SK-N-SH treated with all-trans-retinoic acid at 6 μM for 48 hours (cell line): ENCODE measurements around the gene KREMEN1.

Source experiments
- ARNTL ChIP-seq: fragments of 450-650 bp; formaldehyde crosslinking; IDR thresholded peaks from 2 replicates; pipeline ENCODE4 v1.5.0; 2020; ENCODE audit warnings: low read depth, mild to moderate bottlenecking, moderate library complexity, borderline replicate concordance
- ISL1 ChIP-seq: fragments of 250-450 bp; sonication (Bioruptor Pico); IDR thresholded peaks from 2 replicates; pipeline ENCODE4 v2.1.2; 2022; ENCODE audit warnings: mild to moderate bottlenecking, moderate library complexity
- RARB ChIP-seq: fragments of 250-450 bp; sonication (Bioruptor Pico); IDR thresholded peaks from 2 replicates; pipeline ENCODE4 v1.8.0; 2021; ENCODE audit warnings: mild to moderate bottlenecking, moderate library complexity
- ZFP3 ChIP-seq: fragments of 250-450 bp; sonication (Bioruptor Pico); IDR thresholded peaks from 2 replicates; pipeline ENCODE4 v1.5.0; 2020; ENCODE audit warnings: mild to moderate bottlenecking, moderate library complexity
- ZNF8 ChIP-seq: fragments of 450-650 bp; formaldehyde crosslinking; IDR thresholded peaks from 2 replicates; pipeline ENCODE4 v1.5.0; 2020; ENCODE audit warnings: mild to moderate bottlenecking, moderate library complexity
- TF ChIP-seq, protein P1 (sequence below): fragments of 250-450 bp; sonication (Bioruptor Pico); IDR thresholded peaks from 2 replicates; pipeline ENCODE4 v1.8.0; 2020; ENCODE audit warnings: mild to moderate bottlenecking, moderate library complexity, borderline replicate concordance

DNA sequence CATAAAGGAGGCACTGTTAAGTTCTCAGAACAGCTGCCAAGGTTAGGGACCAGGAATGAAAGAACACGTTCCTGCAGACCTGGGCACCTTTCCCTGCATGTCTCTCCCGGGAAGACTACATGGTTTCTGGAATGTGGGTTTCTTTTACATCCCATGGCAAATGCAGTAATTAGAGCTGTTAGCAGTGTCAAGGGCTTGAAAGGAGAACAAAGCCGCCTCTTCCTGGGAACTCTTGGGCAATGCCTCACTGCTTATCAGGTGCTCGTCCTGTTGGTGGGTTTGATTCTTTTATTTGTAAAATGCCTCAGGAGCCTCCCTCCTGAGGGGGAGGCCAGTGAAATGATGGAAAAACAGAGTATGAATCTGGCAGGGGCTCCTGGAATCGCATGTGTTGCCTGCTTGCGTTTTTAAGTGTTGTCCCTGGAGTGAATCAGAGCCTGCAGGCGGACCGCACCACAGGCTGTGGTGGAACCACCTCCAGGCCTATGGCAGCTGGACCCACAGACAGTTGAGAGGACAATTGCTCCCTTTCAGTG is 10.5 kb upstream of the KREMEN1 start:
- TF ChIP-seq ISL1 (CRISPR knock-in tag) (no peak), RARB (CRISPR knock-in tag) (no peak), ZFP3 (no peak), ZNF8 (CRISPR knock-in tag) (no peak), ARNTL (CRISPR knock-in tag) (no peak)
- TF ChIP-seq, protein P1, sequence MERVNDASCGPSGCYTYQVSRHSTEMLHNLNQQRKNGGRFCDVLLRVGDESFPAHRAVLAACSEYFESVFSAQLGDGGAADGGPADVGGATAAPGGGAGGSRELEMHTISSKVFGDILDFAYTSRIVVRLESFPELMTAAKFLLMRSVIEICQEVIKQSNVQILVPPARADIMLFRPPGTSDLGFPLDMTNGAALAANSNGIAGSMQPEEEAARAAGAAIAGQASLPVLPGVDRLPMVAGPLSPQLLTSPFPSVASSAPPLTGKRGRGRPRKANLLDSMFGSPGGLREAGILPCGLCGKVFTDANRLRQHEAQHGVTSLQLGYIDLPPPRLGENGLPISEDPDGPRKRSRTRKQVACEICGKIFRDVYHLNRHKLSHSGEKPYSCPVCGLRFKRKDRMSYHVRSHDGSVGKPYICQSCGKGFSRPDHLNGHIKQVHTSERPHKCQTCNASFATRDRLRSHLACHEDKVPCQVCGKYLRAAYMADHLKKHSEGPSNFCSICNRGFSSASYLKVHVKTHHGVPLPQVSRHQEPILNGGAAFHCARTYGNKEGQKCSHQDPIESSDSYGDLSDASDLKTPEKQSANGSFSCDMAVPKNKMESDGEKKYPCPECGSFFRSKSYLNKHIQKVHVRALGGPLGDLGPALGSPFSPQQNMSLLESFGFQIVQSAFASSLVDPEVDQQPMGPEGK (CRISPR knock-in tag): no peak
